ENCODE results near the gene HOXD10.

HOXD10 gene

DNA sequence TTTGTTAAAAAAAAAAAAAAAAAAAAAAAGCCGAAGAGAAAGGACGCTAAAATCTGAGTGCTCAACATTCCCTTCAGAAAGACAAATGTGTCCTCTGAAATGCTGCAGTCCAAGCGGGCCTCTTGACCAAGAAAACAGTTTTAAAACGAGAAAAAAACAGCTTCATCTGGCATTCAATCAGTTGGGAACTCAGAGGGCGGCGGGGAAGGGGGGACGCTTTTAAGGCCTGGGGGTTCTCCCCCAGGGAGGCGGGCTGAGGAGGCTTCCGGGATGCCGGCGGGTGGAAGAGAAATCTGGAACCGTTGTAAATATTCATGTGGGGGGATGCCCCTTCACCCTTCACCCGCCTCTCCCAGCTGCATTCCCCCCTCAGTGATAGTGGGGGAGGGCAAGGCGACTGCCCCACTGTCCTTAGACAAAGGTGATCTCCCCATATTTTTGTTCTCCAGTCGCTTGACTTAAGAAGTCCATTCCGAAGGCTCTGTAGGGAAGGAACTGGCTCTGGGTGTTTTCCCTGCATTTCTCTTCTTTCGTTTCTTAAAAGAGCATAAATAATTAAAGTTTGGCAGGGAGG lies 12.7 kb upstream of the HOXD10 start:
- no peak for DNase-seq (ENCODE audit: low read depth)
- H3K4me3 ChIP-seq (ENCODE audit: low read depth, low read length) = no peak overlapping the region
- TF ChIP-seq, protein P1, sequence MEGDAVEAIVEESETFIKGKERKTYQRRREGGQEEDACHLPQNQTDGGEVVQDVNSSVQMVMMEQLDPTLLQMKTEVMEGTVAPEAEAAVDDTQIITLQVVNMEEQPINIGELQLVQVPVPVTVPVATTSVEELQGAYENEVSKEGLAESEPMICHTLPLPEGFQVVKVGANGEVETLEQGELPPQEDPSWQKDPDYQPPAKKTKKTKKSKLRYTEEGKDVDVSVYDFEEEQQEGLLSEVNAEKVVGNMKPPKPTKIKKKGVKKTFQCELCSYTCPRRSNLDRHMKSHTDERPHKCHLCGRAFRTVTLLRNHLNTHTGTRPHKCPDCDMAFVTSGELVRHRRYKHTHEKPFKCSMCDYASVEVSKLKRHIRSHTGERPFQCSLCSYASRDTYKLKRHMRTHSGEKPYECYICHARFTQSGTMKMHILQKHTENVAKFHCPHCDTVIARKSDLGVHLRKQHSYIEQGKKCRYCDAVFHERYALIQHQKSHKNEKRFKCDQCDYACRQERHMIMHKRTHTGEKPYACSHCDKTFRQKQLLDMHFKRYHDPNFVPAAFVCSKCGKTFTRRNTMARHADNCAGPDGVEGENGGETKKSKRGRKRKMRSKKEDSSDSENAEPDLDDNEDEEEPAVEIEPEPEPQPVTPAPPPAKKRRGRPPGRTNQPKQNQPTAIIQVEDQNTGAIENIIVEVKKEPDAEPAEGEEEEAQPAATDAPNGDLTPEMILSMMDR (IDR thresholded peaks at IDR 0.05; ENCODE audit: control insufficient read depth, extremely low read depth, insufficient read depth) = no peak

DNA sequence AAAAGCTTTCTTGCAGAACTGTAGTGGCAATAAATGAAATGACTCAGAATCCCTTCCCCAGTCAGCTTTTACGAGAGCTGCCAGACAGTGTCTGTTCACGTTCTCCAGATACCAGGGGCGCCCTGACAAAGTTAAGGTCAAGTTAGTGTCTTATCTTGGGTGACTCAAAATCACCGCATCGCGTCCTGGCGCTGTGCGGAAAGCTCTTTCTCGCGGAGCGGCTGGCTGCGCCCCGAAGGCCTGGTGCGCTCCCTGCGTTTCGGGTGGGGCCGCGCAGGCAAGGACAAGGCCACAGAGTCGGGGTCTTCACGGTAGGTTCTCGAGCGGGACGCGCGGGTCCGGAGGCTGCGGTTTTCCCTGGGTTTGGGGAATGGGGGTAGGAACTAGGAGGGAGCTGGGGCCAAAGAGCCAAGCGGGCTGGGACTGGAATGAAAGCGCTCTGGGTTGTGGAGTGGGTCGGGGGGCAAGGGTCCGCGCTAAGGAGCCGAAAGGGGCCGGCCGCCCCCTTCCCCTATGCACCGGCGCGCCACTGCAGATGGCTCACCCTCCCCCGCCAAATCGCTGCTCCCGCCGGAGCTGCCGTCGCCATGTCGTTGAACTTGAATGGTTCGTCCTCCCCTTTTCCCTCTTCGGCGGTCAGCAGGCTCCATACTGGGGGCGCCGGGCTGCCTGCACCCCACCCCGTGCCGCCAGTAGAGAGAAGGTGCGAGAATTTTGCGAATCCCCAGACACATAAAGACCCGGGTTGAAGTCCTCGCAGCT lies 12.1 kb upstream of the HOXD10 start:
- DNase-seq (ENCODE audit: low read depth) = no peak
- TF ChIP-seq, protein P1 (IDR thresholded peaks at IDR 0.05; ENCODE audit: control insufficient read depth, extremely low read depth, insufficient read depth) = no peak
- H3K4me3 ChIP-seq (ENCODE audit: low read depth, low read length) = no peak overlapping the region

DNA sequence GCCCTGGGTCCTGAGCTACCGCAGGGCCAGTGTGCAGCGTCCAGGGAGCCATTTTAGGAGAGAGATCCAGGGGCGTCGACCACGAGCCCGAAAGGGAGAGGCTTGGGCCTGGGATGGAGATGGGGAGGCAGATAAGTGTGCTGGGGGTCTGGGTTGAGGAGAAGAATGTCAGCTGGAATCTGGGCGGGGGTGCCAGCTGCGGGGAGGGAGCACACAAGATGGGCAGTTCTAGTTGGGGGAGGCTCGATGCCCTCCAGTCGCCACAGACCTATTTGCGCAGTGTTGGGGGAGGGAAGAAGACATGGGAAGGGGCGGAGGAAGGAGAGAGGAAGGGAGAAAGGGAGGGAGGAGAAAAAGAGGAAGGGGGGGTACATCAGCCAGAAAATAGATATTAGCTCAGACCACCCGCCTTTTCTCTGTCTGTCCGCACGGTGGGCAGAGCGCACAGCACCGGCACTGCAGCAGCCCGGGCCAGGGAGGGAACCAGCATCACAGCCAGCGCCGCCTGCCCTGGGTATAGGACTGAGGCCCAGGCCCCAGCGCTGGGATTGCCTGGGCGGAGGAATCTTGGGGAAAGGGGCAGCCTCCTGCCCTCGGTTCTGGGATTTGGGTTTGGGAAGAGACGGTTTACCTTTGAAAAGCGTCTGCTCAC lies 11.4 kb upstream of the HOXD10 start:
- DNase-seq (ENCODE audit: low read depth) = no peak
- TF ChIP-seq, protein P1 (IDR thresholded peaks at IDR 0.05; ENCODE audit: control insufficient read depth, extremely low read depth, insufficient read depth) = no peak
- no peak overlapping the region for H3K4me3 ChIP-seq (ENCODE audit: low read depth, low read length)

DNA sequence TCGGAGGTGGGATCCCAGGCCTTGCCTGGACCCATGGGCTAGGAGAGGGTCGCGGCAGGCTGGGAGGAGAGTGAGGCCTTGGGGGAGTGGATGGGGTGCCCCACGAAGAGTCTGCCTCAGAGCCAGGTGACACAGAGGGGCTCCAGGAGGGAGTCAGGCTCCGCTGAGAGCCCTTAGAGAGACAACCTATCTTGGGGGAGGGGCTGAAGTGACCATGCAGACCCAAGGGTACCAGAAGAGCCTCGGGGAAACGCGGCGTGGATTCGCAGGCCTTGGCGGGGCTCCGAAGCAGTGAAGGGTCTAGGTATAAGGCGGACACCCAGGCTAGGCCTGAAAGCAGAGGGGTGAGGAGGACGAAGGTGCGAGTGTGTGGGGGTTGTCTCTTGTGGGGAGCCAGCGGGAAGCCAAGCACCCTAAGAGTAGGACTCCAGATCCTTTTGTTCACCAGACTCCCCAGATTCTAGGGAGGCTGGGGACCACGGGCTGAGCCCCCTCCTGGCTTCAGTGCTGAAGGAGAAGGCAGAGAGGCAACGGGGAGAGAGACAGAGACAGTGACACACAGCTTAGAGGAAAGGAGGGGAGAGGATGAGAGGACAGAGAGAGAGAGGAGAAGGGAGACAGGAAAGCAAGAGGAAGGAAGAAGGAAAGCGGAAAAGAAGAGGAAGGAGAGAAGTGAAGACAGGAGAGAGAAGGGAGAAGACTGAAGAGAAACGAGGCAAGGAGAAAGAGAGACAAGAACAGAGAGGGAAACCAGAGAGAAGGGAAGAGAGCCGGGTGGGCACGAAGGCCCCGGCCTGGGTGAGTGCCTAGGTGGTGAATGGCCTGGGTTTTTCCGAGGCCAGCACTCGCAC lies 10.6 kb upstream of the HOXD10 start:
- no peak for DNase-seq (ENCODE audit: low read depth)
- no peak overlapping the region for H3K4me3 ChIP-seq (ENCODE audit: low read depth, low read length)

DNA sequence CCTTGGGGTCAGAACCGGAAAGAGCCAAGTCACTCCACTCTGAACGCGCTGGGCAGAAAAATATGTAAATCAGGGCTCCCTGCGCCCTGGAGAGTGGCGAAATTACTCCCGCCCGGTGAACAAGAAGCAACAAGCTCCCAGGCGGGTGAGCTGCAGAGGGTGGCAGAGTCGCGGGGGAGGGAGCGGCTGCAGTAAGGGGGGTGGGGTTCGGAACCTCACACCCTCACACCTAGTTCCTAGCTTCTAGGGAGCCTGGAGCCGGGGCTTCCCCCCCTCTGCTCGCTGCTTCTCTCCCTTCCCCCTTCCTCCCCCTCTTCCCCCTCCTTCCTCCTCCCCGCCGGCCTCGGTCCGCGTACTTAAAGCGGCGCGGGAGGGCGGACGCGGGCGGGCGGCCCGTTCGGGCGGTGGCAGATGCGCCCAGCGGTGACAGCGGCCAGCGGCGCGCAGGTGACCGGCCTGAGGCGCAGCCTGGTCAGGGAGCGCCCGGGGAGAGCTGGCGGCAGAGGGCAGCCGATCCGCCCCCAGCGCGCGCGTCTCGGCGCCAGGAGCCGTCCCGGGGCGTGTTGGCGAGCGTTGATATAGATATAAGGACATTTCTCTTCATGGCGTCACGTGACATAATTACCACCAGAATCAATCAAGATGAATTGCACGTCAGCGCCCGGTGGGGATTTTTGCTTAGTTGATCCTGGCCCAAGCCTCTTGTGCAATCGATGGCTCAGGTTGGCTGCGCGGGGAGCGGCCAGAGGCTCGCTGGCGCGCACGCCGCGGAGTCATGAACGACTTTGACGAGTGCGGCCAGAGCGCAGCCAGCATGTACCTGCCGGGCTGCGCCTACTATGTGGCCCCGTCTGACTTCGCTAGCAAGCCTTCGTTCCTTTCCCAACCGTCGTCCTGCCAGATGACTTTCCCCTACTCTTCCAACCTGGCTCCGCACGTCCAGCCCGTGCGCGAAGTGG lies 9.7 kb upstream of the HOXD10 start, which contains the start of gene HOXD11:
TSS of gene HOXD11 (plus strand) at position 700 of the 959 bp plus-strand sequence. CDS start at position 776, 76 bp downstream.
- H3K4me3 ChIP-seq (ENCODE audit: low read depth, low read length) = no peak within 1 kb of the TSS
- no peak for DNase-seq (ENCODE audit: low read depth)
- TF ChIP-seq, protein P1 (IDR thresholded peaks at IDR 0.05; ENCODE audit: control insufficient read depth, extremely low read depth, insufficient read depth) = no peak

More for the DNA sequence above, 10.6 kb upstream of the HOXD10 start:
- TF ChIP-seq, protein P1 (IDR thresholded peaks at IDR 0.05; ENCODE audit: control insufficient read depth, extremely low read depth, insufficient read depth) = no peak
